G401.6 (cell line): ENCODE results near the gene FTH1.
"Not testable (repeated sequence)": the region's sequence is repeated elsewhere in the genome, so short reads cannot be mapped to it uniquely, and the experiment has no call there.

ENCODE experiments used
- FAIRE-seq: peaks from 2 replicates; lab custom pipeline; 2012; peaks lifted over from hg19 to GRCh38; lab: Jason Lieb, UNC

The FTH1 gene

DNA sequence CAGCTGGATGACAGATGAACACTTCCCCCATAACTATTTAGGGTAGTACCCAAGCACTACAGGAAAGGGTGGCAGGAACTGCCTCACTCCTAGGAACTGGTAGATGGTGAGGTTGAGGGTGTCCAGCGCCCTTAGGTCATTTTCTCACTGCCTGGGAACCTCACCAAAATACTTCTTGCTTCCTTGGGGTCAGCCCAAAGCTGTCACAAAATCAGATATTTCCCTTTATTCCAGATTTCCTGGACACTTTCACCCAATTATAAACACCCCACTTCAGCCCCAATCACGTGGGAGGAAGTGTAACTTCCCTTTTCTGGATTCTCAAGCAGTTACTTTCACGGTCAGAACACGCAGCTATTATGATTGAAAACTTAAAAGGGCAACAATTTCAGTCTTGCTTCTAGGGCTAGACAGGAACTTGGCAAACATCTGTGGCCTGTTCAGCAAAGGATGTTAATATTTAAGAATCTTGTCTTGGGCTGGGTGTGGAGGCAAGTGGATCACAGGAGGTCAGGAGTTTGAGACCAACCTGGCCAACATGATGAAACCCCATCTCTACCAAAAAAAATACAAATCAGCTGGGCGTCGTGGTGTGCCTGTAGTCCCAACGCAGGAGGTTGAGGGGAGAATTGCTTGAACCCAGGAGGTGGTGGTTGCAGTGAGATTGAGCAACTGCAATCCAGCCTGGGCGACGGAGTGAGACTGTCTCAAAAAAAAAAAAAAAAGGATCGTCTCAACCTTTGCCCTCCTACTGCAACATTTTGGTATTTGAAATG, 4.0 kb downstream of the FTH1 start:
- FAIRE-seq, result no peak

DNA sequence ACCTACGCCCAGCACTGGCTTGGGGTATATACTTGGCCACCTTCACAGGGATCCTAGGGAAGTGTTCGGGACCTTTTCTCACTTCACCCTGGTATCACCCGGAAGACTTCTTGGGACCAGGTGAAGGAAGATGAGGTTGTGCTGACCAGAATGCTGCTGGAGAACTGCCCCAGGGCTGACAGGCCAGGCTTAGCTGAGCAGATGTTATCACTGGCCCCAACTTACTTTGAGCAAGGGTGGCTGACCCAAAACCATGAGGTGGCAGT, 4.5 kb downstream of the FTH1 start:
- no peak for FAIRE-seq

DNA sequence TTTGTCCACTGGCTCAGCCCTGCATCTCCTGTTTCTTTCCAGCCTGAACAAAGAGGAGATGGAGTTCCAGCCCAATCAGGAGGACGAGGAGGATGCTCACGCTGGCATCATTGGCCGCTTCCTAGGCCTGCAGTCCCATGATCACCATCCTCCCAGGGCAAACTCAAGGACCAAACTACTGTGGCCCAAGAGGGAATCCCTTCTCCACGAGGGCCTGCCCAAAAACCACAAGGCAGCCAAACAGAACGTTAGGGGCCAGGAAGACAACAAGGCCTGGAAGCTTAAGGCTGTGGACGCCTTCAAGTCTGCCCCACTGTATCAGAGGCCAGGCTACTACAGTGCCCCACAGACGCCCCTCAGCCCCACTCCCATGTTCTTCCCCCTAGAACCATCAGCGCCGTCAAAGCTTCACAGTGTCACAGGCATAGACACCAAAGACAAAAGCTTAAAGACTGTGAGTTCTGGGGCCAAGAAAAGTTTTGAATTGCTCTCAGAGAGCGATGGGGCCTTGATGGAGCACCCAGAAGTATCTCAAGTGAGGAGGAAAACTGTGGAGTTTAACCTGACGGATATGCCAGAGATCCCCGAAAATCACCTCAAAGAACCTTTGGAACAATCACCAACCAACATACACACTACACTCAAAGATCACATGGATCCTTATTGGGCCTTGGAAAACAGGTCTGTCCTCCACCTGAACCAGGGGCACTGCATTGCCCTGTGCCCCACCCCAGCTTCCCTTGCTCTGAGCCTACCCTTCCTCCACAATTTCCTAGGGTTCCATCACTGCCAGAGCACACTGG, 5.0 kb downstream of the FTH1 start:
- FAIRE-seq, result no peak

DNA sequence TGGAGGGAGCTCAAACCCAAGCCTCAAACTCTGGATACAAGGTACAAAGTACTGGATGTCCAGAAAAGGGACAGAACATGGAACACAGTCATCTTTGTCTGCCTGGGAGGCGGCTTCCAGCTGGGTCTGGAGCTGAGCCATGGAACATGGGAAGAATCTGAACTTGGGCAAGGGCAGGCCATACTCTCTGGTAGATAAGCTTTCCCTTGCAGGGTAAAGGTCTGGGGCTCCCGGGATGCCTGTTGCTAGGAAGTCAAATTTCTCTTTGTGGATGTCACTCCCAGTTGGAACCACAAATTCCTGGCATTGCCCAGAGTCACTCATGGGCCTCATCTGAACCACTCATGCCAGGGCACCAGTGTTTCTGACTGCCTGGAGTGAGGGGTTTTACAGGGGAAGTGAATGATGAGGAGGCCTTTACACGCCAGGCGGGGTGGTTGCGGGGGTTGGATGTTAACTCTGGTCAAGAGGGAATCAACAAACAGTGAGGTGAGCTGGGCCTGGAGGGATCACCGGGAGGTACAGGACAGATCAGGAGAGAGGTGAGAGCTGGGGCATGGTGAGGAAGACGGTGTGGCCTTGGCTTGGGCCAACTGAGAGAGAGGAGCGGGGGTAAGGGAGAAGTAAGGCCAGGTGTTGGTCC, 5.7 kb downstream of the FTH1 start:
- no peak for FAIRE-seq

DNA sequence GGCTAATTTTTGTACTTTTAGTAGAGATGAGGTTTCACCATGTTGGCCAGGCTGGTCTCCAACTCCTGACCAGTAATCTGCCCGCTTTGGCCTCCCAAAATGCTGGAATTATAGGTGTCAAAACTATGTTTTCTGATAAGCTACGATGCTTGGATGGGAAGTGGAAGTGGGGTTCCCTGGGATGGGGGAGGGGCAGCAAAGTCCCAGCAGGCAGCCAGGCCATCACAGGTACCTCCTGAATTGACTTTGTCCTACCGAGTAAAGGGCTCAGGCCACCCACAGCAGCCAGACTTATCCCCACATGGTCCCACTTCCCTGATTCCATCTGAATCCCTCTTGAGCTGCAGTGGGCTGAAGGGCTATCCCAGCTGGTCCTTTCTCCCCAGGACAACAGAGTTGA, 6.9 kb downstream of the FTH1 start:
- no peak for FAIRE-seq

DNA sequence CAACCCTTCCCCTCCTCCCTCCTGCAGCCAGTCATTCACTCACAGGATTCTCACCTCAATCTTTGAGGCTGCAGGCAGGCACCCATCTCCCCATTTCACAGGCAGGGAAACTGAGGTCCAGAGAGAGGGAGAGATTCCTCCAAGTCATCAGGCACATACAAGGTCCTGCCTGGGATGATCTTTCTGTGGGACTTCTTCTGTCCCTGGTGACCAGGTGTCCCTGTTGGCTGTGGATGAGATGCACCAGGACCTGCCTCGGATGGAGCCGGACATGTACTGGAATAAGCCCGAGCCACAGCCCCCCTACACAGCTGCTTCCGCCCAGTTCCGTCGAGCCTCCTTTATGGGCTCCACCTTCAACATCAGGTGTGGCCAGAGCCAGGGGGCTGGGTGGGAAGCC, 7.8 kb downstream of the FTH1 start:
- FAIRE-seq, result no peak

DNA sequence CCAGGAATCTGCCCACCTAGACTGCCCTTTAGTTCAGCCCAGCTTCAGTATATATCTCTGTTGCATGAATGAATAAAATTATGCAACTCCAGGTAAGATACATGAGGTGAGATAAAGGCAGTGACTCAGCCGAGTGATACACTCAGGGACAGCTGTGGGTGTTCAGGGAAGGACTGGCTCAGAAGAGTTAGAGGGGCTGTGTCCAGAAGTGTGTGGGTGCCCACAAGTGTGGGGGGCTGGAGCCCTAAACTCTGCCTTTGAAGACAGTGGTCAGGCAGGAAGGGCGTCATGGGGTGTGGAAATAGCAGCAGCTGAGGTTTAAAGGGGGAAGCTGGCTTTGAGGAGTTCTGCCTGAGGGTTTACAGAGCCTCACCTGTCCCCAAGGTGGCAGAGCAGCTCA, 8.3 kb downstream of the FTH1 start:
- FAIRE-seq, result no peak

DNA sequence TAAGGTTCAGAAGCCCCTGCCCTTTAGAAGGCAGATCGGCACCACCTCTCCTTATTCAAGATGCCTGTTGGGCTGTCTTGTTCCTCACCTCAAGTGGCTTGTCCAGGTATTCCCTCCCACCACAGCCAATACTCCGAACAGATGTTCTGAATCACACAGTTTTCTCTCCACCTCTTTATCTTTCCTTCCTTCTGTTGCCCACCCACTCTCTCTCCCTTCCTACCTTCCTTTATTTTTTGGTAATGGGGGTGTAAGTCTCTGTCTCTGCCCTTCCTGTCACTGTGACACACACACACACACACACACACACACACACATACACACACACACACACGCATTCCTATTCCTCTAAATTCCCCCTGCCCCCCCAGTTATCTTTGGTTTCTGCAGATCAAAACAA, 8.8 kb downstream of the FTH1 start:
- FAIRE-seq, result no peak

DNA sequence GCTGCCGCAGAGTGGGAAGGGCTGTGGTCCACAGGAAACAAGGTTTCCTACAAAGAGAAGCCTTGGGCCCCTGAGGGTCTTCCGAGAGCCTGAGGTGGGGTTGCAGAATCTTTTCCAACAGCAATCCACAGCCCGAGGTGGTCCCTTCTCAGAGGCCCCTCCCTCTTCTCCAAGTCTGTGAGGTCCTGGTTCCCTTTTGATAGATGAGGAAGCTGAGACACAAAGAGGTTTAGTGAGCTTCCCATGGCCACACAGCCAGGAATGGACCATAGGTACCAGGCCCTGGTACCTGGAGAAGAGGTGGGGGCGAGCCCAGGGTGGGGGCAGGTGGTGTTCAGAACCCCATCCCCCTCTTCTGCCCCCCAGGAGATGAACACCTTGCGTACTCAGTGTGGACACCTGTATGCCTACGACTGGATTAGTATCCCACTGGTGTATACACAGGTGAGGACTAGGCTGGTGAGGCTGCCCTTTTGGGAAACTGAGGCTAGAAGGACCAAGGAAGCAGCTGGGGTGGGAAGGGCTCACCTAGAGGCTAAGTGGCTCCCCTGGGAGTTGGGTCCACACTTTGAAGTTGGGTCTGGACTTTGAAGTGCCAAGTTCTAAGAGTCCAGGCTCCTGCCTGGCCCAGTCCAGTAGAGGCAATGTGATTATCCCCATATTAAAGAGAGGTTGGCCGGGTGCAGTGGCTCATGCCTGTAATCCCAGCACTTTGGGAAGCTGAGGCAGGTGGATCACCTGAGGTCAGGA, 10.2 kb downstream of the FTH1 start:
- FAIRE-seq, result no peak

DNA sequence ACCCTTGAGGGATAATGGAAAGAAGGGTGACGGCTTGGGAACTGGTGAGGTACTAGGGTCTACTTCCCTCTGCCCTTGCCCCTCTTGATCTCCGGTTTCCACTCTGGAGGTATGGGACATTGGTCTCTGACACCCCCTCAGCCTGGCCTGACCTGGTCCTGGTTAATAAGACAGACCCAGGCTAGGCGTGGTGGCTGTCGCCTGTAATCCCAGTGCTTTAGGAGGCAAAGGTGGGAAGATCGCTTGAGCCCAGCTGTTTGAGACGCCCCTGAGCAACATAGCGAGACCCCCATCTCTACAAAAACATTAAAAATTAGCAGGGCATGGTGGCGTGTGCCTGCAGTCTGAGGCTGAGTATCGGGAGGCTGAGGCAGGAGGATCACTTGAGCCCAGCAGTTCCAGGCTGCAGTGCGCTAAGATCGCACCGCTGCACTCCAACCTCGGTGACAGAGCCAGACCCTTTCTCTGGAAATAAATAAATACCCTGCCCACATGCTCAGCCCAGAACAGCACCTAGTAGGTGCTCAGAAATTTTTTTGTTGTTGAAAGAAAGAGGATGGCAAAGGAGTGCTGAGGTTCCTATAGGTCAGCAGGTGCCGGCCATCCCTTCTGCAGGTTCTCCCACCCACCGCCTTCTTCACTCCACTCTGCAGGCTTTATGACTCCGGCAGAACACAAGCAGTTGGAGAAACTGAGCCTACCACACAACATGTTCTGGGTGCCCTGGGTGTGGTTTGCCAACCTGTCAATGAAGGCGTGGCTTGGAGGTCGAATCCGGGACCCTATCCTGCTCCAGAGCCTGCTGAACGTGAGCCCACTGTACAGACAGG, 11.0 kb downstream of the FTH1 start:
- no peak for FAIRE-seq

DNA sequence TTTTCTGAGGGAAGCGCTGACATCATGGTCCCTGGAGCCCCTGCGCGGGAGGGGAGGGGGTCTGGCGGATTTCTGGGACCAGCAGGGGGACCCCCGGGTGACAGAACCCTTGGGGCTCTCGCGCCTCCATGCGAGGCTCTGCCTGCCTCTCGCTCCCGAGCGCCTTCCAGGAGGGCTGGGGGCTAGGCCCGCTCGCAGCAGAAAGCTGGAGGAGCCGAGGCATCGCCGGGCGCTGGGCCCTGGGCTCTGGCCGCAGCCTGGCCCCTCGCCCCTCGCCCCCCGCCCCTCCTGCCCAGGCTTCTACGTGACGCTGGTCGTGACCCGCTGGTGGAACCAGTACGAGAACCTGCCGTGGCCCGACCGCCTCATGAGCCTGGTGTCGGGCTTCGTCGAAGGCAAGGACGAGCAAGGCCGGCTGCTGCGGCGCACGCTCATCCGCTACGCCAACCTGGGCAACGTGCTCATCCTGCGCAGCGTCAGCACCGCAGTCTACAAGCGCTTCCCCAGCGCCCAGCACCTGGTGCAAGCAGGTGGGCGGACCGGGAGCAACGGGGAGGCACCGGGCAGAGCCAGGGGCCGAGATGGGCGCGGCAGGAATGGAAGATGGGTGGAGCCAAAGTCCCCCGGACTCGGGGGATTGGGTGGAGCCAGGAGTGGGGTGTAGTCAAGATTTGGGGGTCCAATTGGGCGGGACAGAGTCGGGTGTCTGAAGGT, 11.9 kb downstream of the FTH1 start:
- no peak for FAIRE-seq

DNA sequence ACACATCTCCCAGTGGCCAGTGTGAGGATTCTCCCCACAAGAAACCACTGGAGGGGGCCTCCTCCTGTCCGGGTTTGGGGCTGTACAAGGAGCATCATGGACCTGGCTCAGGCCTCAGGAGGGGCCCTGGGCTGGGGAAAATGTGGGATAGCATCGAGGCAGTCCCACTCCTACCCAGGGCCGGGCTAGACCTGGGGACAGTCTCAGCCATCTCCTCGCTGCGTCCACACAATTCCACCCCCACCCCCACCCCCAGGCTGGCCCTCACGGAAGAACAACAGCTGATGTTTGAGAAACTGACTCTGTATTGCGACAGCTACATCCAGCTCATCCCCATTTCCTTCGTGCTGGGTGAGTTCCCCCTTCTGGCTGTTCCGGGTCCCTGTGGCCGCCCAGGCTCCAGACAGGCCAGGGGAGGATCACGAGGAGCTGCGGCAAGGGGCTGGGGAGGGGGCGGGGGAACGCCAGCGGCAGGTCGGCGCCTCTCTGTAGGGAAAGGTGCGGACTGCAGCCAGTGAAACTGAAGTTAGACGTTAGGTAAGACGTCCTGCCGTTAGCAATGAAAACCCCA, 12.5 kb downstream of the FTH1 start:
- no peak for FAIRE-seq

DNA sequence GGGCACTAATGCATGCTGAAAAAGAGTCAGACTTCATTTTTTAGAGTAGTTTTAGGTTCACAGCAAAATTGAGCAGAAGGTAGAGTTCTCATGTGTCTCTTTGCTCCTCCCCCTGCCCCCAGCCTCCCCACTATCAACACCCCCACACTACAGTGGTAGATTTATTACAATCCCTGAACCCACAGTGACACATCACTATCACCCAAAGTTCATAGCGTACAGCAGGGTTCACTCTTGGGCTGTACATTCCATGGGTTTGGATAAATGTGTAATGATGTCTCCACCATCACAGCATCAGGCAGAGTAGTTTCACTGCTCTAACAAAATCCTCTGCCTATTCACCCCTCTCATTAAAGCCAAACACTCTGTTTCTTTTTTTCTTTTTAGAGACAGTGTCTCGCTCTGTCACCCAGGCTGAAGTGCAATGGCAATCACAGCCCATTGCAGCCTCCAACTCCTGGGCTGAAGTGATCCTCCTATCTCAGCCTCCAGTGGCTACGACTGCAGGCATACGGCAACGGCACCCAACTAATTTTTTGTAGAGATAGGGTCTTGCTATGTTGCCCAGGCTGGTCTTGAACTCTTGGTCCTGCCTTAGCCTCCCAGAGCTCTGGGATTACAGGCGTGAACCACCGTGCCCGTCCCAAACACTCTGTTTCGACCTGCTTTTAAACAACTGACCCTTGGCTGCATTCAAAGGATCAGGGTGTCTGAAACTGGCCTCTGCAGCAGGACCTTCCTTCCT, 13.2 kb downstream of the FTH1 start:
- no peak for FAIRE-seq

DNA sequence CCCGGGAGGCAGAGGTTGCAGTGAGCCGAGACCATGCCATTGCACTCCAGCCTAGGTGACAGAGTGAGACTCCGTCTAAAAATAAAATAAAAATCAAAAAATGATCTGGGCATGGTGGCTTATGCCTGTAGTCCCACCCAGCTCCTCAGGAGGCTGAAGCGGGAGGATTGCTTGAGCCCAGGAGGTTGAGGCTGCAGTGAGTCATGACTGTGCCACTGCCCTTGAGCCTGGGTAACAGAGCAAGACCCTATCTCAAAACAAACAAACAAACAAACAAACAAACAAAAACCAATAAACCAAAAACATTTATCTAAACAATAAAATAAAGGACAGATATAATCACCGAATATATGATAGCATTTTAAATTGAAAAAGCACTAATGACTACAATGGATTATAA, 13.8 kb downstream of the FTH1 start:
- not testable (repeated sequence) for FAIRE-seq

DNA sequence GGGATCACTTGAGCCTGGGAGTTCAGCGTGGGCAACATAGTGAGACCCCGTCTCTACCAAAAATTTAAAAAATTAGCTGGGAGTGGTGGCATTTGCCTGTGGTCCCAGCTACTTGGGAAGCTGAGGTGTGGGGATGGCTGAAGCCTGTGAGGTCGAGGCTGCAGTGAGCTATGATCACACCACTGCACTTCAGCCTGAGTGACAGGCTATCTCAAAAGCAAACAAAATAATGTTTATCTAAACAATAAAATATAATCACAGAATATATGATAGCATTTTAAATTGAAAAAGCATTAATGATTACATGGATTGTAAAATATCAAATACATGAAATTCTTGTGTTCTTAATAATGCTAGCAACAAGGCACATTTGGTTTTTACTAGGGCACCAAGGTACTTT, 14.6 kb downstream of the FTH1 start:
- FAIRE-seq, result no peak

DNA sequence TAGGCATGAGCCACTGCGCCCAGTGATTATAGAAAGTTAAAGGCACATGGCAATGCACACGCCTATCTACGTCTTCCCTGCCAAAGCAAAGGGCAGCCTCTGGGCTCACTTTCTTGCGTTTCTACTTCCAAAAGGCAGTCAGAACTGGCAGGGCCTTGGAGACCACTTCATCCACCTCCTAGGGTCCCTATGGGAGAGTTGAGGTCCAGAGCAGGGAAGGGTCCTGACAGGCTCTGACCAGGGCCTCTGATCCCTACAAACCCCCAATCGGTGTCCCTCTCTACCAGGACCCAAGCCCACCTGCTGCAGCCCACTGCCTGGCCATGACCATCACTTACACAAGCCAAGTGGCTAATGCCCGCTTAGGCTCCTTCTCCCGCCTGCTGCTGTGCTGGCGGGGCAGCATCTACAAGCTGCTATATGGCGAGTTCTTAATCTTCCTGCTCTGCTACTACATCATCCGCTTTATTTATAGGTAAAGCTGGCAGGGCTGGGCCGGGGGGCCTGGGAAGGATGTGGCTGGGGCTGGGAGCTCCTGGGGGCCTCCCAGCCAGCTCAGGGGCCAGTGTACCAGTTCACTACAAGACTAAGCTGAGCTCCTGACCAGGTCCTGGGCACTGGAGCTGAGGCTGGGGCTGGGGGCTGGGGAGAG, 15.8 kb downstream of the FTH1 start:
- FAIRE-seq, result no peak

DNA sequence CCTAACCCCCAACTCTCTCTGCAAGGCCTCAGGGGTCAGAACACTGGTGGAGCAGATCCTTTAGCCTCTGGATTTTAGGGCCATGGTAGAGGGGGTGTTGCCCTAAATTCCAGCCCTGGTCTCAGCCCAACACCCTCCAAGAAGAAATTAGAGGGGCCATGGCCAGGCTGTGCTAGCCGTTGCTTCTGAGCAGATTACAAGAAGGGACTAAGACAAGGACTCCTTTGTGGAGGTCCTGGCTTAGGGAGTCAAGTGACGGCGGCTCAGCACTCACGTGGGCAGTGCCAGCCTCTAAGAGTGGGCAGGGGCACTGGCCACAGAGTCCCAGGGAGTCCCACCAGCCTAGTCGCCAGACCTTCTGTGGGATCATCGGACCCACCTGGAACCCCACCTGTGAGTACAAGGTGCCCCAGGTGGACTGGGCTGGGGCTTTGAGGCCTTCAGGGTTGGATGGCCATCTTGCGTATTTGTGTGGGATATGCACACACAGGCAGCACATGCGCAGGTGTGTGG, 17.3 kb downstream of the FTH1 start, which contains the start of gene BEST1:
TSS of gene BEST1 (plus strand) at position 317 of the 513 bp plus-strand sequence. CDS start 1,456 bp downstream, outside the sequence.
- FAIRE-seq, result no peak

DNA sequence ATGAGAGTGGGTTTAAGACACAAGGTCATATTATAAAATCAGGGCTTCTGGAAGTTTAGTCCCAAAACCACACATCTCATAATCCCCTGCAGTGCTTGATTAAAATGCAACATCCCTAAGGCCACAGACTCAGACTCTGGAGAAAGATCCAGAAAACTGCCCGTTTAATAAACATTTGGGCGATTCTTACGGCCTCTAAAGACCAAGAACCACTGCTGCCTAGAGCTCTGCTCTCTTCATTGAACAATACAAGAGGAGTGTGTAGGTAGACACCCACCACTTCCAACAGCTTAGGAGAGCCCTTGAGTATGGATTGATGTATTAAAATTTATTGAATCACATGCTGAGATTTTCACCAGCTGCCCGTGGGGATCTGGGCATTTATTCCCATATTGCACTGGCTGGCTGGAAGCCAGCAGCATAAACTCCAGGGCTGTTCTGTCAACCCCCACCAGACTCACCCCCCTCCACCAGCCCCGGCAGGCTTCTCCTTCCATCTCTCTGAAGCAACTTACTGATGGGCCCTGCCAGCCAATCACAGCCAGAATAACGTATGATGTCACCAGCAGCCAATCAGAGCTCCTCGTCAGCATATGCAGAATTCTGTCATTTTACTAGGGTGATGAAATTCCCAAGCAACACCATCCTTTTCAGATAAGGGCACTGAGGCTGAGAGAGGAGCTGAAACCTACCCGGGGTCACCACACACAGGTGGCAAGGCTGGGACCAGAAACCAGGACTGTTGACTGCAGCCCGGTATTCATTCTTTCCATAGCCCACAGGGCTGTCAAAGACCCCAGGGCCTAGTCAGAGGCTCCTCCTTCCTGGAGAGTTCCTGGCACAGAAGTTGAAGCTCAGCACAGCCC, 18.0 kb downstream of the FTH1 start:
- no peak for FAIRE-seq
